ENCODE measurements around the gene SV2A.
A peak's percentile ranks its signal among the peaks of the same experiment; 100 is the strongest.
"Not testable (repeated sequence)": the region's sequence is repeated elsewhere in the genome, so short reads cannot be mapped to it uniquely, and the experiment has no call there.

Gene SV2A

GRCh38 chr1:149886121-149886395, 31.6 kb downstream of the SV2A start:
- DNase-seq, result not testable (repeated sequence)

GRCh38 chr1:149885339-149886120, 32.1 kb downstream of the SV2A start:
- peak; percentile 91 for DNase-seq

GRCh38 chr1:149884433-149885338, 33.0 kb downstream of the SV2A start:
- peak; percentile 60 for DNase-seq

- no peak for DNase-seq
Observed at GRCh38 chr1:149883598-149884247, 33.9 kb downstream of the SV2A start.

DNA sequence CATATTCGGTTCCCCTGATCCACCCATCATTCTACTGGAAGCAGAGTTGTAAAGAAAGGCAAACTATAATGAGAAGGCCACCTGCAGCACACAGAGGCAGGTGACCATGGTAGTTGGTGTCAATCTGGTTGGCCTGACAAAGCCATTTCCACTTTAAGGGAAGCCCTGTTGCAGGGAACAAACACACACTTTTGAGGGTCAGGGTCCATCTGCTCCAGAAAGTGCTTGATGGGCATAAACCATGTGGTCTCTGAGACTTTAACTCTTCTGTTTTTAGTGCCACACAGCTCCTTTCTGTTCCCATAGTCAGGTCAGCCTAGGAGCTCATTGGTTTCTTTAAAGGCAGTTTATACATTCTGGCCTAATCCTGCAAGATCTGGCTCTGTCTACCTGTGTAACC, 35.8 kb downstream of the SV2A start:
- no peak for DNase-seq

DNA sequence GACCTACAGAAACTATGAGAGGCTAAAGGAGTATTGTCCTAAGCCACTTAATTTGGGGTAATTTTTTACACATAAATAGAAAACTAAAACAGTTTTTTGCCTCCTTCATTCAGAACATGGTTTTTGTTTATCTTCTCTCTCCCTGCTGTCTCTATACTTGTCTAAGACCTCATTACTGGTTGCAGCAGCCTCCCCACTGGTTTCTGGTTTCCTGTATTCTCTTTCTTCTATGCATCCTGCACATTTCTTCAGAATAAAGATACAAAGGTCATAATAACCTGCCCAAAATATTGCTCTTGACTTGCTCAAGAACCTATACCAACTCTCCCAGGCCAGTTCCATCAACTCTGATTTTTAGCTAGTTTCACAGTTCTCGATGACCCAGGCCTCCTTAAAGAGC, 38.1 kb downstream of the SV2A start:
- no peak for DNase-seq

GRCh38 chr1:149877211-149877946, 40.3 kb downstream of the SV2A start:
- no peak for DNase-seq

GRCh38 chr1:149873060-149873459, 44.6 kb downstream of the SV2A start:
- DNase-seq, result not testable (repeated sequence)

DNA sequence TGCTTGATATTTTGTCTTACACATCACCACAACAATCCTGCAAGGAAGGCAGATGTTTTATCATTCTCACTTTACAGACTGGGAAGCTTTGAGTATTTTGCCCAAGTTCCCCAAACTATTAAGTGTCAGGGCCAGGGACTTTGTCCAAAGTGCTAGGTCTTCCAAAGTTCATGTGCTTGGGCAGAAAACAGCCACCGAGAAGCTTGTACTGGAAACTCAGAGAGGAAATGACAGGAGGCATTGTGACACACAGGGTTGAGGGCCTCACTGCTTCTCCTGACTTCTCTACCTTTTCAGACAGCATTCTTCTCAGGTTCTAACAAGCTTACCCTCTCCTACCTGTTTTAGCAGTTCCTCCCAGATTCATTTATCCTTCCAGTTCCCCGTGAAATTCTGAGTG, 50.8 kb downstream of the SV2A start:
- DNase-seq, result not testable (repeated sequence)

DNA sequence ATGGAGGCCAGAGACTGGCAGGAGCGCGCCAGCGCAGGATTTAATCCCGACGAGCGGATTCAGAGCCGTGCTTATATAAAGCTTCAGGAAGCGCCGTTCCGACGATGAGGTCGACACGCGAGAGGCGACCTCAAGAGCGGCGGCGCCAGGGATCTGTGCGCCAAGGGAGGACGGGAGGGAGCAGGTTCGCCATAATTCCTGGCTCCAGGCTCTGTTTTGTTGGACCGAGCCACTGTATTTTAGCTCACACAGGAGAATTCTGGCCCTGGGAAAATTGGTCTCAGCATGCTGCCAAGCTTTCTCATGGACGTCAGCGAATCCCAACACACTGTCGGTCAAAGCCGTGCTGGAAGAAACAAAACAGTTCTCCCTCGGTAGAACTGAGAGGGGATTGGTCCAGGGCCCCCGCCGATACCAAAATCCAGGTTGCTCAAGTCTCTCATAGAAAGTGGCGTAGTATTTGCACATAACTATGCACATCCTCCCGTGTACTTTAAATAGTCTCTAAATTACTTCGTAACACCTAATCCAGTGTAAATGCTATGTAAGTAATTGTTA, 56.1 kb downstream of the SV2A start:
- DNase-seq, result not testable (repeated sequence)

- DNase-seq, result not testable (repeated sequence)
Observed at GRCh38 chr1:149860684-149861496, 56.8 kb downstream of the SV2A start.

DNA sequence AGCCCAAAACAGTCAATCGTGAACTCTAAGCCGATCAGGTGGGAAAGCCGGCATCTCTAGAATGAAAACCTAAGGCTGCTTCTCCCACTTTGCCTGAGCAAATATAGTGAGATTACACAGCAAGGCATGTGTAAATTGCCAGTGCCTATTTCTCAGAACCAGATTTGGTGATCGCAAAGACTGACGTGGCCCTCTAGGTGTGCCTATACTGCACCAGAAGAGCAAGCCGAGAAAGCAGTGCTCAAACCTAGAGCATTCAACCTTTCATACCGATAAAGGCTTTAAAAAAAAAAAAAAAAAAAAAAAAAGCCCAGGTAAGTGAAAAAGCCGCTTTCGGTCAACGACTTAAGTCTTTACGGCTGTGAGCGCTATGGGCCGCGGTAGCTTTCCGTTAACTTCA, 57.4 kb downstream of the SV2A start:
- DNase-seq, result not testable (repeated sequence)
